GM19099 (cell line): ENCODE data around the gene CETP.

Experiments
- POLR2A ChIP-seq: IDR thresholded peaks from 3 replicates; pipeline ENCODE4 v1.6.1; 2011; ENCODE audit warnings: low read depth; ENCODE audit not compliant: insufficient read length; ENCODE audit errors: extremely low read depth

The CETP gene

GRCh38 chr16:56964243-56965148 is 2.7 kb downstream of the CETP start:
- TF ChIP-seq POLR2A = no peak

- TF ChIP-seq POLR2A = no peak
These were observed 3.7 kb downstream of the CETP start for GRCh38 chr16:56965149-56966092.

- no peak for TF ChIP-seq POLR2A
These were observed 4.3 kb downstream of the CETP start for GRCh38 chr16:56966093-56966475.

GRCh38 chr16:56967733-56968132 is 6.0 kb downstream of the CETP start:
- no peak for TF ChIP-seq POLR2A

- TF ChIP-seq POLR2A = no peak
These were observed 8.0 kb downstream of the CETP start for GRCh38 chr16:56969769-56970168.

GRCh38 chr16:56970934-56971767 is 9.4 kb downstream of the CETP start:
- TF ChIP-seq POLR2A = peak; percentile 31

- no peak for TF ChIP-seq POLR2A
These were observed 10.0 kb downstream of the CETP start for GRCh38 chr16:56971768-56972043.

- no peak for TF ChIP-seq POLR2A
These were observed 10.9 kb downstream of the CETP start for GRCh38 chr16:56972403-56973293.

GRCh38 chr16:56973294-56973689 is 11.5 kb downstream of the CETP start:
- TF ChIP-seq POLR2A = no peak

GRCh38 chr16:56974549-56975300 is 13.0 kb downstream of the CETP start:
- TF ChIP-seq POLR2A = no peak

- no peak for TF ChIP-seq POLR2A
These were observed 14.0 kb downstream of the CETP start for GRCh38 chr16:56975714-56976113.

GRCh38 chr16:56977216-56977615 is 15.5 kb downstream of the CETP start:
- TF ChIP-seq POLR2A = no peak

GRCh38 chr16:56977823-56978430 is 16.2 kb downstream of the CETP start:
- no peak for TF ChIP-seq POLR2A
